ENCODE results near the gene ARHGDIG.

Gene ARHGDIG

DNA sequence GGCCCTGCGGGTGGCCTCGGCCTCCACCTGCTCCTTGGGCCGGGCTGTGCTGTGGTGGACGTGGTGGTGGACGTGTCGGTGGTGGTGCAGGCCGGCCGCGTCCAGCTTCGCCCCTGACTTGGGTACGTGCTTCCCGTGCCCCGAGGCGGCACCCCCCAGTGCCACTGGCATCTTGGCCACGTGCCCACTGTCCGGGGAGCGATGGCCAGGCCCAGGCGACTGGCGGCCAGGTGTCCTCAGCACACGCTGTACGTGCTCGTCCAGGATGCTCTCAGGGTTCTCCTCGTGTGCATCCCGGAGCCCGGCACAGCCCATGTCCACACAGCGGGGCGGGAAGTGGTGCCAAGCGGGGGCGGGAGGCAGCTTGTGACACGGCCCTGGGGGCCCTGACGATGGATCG is 17.4 kb downstream of the ARHGDIG start:
- DNase-seq (ENCODE audit: low read depth), result no peak

DNA sequence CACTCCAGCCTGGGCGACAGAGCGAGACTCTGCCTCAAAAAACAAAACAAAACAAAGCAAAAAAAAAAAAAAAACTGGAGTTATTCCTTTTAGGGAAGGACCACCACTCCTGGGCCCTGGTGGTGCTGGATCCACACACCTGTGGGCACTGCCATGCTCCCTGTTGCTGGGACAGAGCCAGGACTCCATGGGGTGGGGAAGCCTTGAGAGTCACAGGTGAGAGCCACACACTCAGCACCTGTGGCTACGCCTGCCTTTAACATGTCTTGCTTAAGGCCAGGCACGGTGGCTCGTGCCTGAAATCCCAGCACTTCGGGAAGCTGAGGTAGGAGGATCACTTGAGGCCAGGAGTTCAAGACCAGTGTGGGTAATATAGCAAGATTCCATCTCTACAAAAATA is 20.8 kb downstream of the ARHGDIG start:
- no peak for DNase-seq (ENCODE audit: low read depth)

DNA sequence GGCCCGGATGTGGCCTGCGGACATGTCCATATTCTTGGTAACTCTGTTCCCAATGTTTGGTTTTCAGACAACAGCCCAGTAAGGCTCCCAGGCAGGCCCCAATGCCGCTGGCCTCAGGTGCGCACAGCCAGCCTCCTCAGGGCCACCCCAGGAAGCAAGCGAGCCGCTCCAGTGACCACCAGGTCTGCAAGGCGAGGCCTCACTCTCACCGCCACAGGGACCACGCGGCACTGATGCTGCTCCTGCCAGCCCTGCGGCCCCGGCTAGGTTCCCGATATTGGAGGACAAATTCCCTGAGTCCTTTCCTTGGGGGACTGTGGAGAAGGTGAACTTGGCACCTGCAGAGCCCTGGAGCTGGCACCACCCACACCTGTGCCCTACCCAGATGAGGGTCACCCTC is 21.6 kb downstream of the ARHGDIG start:
- no peak for DNase-seq (ENCODE audit: low read depth)

DNA sequence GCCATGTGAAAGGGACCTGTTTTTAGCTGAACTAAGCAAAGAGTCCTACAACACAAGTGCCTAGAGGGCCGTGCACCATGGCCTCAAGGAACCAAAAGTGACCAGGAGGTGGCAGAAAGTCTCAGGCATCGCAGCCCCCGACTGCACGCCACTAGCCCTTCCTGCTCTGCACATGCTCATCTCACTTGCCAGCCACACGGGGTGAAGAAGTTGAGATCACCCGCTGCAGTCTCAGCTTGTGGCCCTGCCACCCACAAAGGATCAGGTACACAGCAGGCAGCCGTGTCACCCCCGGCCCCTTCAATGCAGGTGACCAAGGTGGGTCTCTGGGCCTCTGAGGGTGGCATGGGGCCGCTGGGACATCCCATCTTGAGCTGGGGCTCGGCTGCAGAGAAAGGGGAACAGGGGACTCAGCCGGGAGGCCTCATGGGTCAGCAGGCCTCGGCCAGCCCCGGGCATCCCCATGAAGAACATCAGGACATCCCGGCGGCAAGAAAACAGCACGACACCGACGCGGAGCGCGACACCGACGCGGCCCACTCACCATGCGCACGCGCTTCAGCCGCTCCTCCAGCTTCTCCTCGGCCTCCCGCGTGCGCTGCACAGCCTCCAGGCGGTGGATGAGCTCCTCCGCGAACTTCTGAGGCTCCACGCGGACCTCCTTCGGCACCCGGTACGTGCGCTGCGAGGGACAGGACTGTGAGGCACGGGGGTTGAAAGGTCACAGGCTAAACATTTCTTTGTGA is 23.5 kb downstream of the ARHGDIG start:
- DNase-seq (ENCODE audit: low read depth), result no peak

DNA sequence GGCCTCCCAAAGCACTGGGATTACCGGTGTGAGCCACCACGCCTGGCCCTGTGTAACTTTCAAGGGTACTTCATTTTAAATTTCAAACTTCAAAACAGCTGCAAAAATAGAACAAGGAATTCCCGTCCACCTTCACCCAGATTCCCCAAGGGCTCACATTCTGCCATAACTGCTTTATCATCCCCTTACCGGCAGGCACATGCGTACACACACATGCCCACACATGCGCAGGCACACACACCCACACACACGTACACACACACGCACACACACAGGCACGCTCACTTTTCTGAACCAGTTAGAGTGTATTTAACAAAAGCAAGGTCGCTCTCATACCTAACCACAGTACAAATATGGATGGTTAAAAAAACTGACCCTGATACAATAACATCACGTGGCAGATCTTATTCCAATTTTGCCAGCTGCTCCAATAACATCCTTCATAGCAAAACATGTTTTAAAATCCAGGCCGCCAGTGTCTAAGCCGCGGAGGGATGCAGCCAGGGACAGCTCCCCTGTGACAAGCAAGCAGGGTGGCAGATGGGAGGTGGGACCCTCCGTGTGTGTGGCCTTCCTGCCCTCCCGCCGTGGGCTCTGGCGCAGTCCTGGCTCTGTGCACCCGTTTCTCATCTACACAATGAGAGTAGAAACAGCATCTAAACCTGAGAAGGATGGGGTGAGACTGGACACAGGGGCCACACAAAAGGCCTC is 25.7 kb downstream of the ARHGDIG start:
- no peak for DNase-seq (ENCODE audit: low read depth)

DNA sequence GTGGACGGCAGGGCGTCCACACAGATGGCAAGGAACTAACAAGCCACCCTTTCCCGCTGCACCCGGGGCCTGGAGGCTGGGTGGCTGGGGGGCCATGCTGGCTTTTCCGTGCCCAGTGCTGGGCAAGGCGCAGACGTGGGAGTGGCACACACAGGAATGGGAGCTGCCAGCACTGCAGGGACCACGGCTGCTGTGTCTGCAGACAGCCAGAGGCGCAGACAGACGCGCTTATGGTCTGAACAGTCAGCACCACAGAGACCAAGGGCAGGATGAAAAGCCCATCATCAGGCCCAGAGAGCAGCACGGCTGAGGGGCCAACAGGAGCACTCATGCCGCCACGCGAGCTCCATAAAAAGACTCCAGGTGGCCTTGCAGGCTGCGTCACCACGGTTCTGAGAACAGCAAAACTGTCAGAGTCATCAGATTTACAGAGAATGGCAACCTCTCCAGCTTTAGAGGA is 26.6 kb downstream of the ARHGDIG start:
- DNase-seq (ENCODE audit: low read depth), result no peak

DNA sequence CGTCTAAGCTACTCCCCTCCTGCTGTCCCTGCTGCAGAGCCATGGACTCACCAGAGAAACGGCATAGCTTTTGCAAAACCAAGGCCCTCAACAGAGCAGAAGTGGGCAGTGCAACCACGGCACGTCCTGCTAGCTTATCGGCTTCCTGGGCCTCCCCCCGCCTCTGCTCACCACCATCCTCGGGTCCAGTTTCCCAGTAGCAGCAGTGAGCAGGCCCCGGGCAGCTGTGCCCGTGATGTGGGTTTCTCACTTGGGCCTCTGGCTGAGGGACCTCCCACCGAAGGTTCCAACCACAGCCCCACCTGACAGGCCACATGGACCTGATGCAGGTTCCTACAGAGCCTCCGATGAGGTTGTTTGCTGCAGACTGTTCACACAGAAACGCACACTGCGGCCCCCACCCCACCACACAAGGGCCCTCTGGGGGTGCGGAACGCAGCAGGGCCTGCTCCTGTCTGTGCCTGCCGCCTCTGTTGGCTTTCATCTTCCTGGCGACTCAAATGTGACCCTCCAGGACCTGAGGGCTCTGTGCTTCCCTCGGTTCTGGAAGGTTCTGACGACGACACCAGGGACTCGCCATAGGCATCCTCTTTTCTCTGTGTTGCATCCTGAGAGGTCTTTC is 27.4 kb downstream of the ARHGDIG start:
- no peak for DNase-seq (ENCODE audit: low read depth)

DNA sequence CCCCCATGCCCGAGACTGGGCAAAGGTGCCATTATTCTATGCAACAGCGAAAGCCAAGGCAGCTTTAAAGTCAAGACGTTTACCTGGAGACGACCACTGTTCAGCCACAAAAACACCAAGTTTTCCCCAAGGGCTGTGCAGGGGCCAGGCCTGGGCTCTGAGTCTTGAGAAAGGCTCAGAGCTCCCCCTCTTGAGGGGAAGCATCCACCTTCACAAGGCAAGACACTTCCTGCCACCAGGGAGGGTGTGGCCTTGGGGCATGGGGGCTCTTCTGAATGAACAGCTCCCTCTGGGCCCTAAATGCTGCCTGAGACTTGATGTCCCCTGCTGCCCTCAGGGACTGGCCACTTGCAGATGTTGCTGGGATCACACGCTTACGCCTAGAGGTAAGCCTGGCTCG is 29.1 kb downstream of the ARHGDIG start:
- no peak for DNase-seq (ENCODE audit: low read depth)

DNA sequence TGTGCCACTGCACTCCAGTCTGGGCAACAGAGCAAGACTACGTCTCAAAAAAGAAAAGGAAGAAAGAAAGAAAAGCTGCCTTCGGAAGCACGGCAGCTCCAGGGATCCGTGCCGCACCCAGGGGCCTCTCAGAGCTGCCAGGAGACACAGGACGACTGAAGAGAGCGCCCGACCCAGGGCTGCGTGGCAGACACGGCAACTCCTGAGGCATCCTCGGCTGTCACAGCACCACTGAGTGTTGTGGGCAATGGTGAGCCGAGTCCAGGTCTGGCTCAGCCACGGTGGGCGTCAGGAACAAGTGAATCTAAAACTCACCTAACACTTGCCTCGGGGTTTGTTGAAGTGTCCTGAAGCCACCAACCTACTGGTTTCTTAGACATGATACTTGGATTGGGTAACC is 31.3 kb downstream of the ARHGDIG start:
- DNase-seq (ENCODE audit: low read depth), result no peak

DNA sequence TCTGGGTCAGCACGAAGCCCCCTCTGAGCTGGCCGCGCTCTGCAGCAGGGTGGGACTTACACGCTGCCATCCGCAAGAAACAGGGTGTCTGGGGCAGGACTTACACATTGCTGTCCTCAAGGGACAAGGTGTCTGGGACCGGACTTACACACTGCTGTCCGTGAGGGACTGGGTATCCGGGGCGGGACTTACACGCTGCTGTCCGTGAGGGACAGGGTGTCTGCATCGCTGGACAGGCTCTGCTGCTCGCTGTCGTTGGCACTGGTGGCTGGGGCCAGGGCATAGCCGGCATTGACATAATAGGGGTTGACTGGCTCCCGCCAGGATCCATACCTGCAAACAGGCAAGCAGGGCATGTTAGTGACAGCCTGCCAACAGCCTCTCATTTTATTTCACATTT is 34.0 kb downstream of the ARHGDIG start:
- DNase-seq (ENCODE audit: low read depth), result no peak

DNA sequence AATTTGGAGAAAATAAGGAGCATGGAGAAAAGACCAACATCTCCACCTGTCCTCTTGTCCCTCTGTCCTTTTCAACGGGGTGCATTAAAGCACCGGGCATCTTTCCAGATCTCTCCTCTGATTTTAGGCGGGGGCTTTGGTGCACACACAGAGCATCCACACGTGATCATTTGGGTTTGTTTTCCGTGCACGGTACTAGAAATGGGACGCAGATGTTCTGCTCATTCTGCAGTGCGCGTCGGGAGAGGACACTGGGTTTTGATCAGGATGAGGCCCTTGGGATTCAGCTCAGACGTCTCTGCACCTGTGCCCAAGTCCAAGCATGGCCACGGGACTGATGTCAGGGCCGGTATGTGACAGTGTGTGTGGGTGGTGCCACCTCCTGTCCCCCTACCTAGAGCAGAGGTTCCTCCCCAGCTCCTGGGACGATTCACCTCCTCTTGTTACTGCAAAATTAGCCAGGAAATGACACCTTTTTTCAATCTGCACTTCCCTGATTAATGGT is 34.5 kb downstream of the ARHGDIG start:
- no peak for DNase-seq (ENCODE audit: low read depth)

DNA sequence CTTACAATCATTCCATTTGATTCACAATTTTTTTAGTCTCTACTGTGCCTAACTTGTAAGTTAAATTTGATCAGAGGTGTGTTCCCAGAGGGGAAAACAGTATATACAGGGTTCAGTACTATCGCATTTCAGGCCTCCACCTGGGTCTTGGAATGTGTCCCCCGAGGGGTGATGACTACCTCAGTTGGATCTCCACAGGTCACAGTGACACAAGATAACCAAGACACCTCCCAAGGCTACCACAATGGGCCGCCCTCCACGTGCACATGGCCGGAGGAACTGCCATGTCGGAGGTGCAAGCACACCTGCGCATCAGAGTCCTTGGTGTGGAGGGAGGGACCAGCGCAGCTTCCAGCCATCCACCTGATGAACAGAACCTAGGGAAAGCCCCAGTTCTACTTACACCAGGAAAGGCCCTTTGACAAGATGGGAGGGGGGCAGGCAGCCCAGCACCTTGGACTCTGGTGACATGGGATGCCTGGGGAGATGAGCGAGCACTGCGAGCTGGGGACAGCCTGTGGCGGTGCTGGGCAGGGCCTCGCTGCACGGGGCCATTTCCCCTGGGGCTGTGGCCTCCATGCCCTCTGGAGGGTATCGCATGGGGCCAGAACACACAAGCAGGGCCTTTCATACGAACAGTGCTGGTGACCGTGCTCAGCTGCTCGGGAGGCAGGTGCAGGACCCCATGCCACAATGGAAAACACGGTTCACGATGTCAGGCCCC is 36.5 kb downstream of the ARHGDIG start:
- DNase-seq (ENCODE audit: low read depth), result no peak

DNA sequence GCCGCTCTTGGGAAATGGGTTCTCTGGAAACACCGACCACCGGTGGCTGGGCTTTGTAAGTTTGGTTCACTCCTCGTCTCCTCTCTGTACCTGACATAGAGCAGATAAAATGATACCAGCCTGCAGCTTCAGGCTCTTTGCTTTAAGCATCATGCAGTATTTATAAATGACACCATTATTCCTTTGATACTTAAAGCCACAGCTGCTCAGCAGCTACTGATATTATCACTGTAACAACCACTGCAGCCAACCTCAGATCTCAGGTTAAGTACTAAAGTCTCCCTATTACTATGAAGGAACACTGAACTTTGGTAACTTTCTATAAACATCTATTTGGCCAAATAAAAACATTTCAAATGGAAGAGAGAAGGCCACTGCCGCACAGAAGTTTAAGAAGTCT is 37.2 kb downstream of the ARHGDIG start:
- no peak for DNase-seq (ENCODE audit: low read depth)

DNA sequence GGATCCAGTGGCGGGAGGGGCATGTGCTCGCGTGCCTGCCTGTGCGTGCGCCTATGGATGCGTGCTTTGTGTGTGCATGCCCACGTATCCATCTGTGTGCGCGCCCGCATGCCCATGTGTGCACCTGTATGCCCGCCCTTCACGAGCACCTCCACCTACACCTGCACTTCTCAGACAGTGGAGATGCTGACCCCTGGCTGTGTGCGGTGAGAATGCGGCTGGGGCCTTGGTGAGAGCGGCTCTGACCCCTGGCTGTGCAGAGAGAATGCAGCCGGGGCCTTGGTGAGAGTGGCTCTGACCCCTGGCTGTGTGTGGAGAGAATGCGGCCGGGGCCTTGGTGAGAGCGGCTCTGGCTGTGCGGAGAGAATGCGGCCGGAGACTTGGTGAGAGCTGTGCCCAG is 38.2 kb downstream of the ARHGDIG start:
- DNase-seq (ENCODE audit: low read depth), result no peak

DNA sequence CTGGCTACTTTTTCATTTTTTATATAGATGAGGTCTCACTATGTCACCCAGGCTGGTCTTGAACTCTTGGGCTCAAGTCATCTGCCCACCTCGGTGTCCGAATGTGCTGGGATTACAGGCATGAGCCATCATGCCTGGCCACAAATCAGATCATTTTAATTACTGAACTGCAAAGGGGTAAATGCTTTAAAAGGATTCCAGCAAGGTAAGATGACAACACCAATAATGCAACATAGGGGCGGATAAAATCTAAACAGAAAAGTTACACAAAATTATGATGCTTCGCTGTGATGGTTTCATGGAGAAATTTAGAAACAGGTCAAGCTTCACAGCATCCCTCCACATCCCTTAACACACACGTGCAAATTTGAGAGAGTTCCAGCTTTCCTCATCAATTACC is 39.8 kb downstream of the ARHGDIG start:
- DNase-seq (ENCODE audit: low read depth), result no peak

DNA sequence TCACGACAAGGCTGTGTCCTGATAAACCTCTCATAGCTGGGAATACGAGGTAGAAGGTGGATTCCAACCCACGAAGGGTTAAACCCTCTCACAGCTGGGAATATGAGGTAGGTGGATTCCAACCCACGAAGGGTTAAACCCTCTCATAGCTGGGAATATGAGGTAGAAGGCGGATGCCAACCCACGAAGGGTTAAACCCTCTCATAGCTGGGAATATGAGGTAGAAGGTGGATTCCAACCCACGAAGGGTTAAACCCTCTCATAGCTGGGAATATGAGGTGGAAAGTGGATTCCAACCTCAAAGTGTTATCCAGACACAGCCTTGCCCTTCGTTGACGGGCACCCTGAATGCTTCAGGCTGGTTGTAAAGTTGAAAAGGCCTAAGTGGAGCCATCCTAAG is 41.1 kb downstream of the ARHGDIG start:
- DNase-seq (ENCODE audit: low read depth), result no peak

DNA sequence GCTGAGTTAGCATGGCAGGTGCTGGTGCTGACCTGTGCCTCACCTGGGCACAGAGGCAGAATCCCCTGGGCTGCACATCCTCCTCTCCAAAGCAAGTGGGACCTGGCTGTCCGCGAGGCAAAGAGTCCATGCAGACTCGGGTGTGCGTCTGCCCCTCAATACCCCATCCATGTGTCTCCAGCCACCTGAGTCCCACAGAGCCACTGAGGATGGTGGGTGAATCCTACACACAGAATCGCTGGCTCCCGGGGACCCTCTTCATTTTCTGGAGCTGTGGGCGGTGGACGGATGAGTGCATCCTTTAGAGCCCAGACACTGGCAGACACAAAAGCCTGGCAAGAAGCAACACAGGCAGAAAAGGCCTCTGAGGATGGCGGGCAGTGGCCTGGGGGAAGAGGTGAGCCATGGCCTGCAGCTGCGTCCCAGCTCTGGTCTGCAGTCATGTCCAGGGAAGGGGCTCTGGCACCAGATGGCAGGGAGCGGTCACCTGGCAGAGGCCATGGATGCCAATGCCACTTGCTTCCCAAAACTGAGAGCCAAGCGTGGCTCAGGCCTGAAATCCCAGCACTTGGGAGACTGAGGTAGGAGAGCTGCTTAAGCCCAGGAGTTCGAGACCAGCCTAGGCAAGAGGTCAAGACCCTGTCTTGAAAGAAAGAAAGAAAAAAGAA is 42.2 kb downstream of the ARHGDIG start:
- no peak for DNase-seq (ENCODE audit: low read depth)

DNA sequence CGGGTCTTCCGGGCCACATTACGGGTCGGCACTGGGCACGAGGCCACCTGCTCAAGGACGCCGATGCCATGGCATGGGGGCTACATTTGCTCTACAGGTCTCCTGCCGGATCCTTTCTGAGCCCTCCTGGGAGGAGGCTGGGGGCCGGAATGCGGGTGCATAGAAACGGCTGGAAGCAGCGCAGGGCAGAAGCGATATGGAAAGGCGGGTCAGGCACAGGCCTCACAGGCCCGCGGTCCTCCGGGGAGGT is 43.7 kb downstream of the ARHGDIG start:
- no peak for DNase-seq (ENCODE audit: low read depth)

DNA sequence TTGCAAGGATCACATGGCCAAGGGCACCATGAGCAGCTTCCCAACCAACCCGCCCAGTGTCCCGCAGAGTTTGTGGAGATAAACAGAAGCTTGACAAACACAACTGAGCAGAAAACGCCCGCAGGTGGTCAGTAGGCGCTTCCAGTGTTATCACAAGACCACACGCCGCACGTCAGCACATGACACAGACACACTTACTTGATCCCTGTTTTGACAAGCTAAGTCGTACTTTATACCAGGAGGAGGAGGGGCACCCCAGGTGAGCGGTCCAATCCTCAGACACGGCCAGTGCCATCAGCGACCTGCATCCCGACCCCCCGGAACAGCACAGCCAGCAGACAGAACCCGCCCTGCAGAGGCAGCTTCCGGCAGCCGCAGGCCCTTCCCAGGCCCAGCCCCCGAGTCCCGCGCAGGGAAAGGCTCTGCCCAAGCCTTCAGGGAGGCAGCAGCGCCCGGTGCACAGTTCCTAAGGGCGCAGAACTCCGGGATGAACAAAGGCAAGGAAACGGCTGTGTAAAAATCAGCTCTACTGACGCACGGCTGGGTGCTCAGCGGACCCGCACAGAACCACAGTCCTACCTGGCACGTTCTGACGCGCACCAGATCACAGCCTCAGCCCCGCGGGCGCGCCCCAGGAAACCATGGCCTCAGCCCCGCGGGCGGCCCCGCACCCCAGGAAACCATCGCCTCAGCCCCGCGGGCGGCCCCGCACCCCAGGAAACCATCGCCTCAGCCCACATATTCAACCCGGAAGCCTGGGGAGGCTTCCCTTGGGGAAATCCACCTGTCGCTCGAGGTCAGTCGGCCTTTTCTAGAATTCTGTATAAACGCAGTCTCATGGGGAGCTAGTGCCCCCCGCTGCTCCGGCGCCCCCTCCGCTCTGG is 44.3 kb downstream of the ARHGDIG start:
- DNase-seq (ENCODE audit: low read depth), result no peak

DNA sequence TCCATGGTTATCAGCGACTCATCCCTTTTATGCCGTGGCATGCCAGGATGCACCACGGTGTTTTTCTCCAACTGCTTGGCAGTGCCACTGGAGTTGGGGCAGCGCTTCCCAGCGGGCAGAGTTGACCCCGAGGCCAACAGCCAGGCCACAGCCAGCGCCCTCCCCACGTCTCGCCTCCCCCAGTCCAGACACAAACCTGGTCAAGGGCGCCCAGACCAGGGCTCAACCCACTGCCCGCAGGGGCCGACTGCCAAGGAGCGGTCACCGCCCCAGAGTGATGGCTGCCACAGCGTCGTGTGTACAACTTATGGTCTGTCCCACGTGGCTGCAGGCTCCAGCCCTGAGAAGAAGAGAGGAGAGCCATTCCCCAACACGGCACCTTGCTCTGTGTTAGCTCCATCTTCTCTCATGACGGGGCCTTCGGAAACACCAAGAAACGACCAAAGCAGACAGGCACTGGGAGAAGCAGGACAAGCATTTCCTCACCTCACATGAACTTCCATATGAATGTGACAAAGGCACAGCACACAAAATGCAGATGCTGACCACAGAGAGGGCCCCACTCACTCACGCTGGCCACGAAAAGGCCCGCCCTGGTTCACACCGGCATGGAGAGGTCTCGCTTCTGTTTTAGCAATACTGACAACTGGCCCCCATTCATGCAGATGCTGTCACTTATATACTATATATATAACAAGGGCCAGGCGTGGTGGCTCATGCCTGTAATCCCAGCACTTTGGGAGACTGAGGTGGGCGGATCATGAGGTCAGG is 45.2 kb downstream of the ARHGDIG start:
- no peak for DNase-seq (ENCODE audit: low read depth)

All from iris pigment epithelial cell (primary cell).